RPMI8226 (cell line): ENCODE data around the gene USP10.

Source experiments
- DNase-seq: peaks from one replicate; pipeline ENCODE4 v3.0.0-alpha.2; 2015

USP10 gene

GRCh38 chr16:84778720-84779119 lies 78.9 kb downstream of the USP10 start:
- no peak for DNase-seq

- DNase-seq: no peak
These were observed 80.3 kb downstream of the USP10 start for GRCh38 chr16:84780063-84780462.

GRCh38 chr16:84780544-84781376 lies 81.0 kb downstream of the USP10 start:
- no peak for DNase-seq

- DNase-seq: no peak
These were observed 83.0 kb downstream of the USP10 start for GRCh38 chr16:84782846-84783245.

GRCh38 chr16:84785843-84786581 lies 86.2 kb downstream of the USP10 start:
- DNase-seq: peak; percentile 75

DNA sequence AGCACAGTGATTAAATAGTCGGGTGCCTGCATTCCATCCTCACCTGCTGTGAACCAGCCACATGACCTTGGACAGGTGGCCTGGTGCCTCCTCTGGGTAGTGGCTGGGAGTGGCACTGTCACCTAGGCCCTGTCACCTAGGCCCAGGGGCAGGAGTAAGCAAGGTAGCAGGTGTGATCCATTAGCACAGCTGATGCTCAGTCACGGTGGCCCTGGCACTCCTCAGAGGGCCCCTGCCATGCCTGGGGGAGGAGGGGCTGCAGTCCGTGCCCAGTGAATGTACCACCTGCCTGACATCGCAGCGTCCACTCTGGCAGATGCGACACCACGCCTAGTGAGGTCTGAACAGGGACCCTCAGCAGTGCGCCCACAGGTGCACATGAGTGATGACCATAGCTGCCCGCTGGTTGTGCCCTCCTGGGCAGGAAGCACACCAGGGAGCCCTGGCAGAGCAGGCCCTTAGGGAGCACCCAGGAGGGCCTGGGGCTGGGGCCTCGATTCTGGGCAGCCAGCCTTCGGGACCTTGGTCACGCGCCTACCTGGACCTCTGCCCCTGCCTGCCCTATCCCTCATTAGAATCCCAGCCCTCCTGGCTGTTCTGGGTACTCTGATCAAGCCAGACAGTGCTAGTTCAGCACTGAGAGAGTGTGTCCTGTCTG lies 86.9 kb downstream of the USP10 start:
- DNase-seq: peak; percentile 12

DNA sequence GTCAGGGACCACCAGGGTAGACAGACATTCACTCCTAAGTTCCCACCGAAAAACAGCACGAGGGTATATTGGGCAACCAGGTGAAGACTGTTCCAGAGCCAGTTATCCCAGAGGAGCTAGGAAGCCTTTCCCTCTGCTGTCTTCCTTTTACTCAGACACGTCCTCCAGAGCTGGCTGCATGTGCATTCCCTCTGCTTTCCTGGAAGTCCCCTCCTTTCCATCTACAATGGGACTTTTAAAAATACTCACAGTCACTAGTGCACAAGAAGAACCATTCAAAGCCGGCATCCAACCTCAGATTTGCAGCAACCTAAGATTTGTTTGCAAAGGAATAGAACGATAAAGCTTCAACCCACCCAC lies 87.4 kb downstream of the USP10 start:
- DNase-seq: no peak

DNA sequence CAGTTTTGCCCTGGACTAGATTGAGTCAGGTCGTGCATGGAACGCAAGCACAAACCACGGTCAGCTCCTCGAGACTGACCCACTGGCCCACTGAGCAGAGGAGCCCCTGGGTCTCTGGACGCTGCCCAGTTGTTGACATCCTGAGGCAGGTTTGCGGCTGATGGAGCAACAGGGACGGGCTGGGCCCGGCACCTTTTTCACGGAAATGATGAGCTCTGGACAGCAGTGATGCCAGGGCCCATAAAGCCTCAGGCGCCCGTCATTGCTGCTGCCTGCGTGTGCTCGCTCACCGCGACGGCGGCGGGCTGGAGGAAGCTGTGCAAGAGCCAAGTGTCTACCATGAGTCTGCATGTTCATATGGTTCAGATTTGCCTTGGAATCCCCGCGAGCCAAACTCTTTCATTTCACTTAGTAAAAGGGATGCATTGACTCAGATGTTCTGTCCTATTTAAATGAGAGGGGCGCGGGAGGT lies 89.2 kb downstream of the USP10 start:
- no peak for DNase-seq

- DNase-seq: no peak
These were observed 89.6 kb downstream of the USP10 start for GRCh38 chr16:84789431-84789830.

DNA sequence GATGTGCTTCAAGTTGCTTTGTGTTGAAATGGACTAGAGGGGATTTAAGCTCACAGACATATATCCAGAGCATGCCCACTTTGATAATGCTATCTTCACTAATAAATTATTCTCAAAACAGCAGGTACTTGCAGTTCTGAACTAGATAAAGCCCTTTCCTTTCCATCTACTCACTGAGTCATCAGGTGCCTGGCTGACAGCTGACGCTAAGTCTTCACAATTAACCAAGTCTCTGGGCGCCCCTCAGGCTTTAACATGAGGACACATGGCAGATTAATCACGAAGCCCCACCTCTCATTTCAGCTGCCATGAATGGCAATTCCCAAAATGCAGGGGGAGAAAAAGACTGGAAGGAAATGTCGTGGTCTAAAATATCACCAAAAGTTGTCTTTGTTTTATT lies 90.5 kb downstream of the USP10 start:
- no peak for DNase-seq

- DNase-seq: no peak
These were observed 91.3 kb downstream of the USP10 start for GRCh38 chr16:84791088-84791487.

DNA sequence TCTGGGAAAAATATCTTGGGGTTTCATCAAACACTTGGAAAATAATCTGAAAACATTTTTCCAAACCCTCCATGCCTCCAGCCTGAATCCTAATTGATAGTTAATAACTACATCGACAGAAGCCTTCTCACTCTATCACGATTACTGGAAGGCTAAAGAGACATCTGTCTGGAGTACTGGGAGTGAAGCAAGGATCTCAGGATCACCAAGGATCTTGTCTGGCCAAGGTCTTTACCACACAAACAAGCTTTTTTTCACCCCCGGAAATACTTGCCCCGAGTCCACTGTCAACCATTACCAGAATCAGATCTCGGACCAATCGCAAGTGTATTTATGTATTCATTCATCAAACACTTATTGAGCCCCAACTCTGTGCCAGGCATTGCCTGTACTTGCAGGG lies 91.7 kb downstream of the USP10 start:
- DNase-seq: no peak

- no peak for DNase-seq
These were observed 94.4 kb downstream of the USP10 start for GRCh38 chr16:84794186-84794585.

GRCh38 chr16:84794626-84795025 lies 94.8 kb downstream of the USP10 start:
- DNase-seq: no peak

- DNase-seq: no peak
These were observed 95.7 kb downstream of the USP10 start for GRCh38 chr16:84795329-84796053.

- no peak for DNase-seq
These were observed 100.6 kb downstream of the USP10 start for GRCh38 chr16:84800158-84800978.

DNA sequence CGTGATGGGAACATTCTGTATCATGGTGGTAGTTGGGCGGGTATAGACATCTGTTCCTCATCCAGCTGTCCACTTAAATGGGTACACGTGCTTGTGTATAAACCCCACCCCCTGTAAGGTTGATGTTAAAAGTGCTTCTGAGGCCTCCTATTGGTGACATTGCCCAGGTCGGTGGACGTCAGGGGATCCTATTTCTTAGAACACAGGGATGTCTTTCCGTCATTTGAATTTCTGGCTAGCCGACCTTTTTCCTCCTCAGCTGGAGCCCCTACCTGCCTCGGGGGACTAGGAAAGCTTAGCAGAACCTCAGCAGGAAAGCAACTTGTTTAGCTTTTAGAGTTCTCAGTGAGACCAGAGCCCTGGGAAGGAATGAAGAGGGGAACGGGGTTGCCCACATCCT lies 103.3 kb downstream of the USP10 start:
- DNase-seq: no peak

GRCh38 chr16:84804326-84804725 lies 104.5 kb downstream of the USP10 start:
- DNase-seq: no peak

GRCh38 chr16:84806256-84806889 lies 106.6 kb downstream of the USP10 start:
- peak; percentile 53 for DNase-seq

DNA sequence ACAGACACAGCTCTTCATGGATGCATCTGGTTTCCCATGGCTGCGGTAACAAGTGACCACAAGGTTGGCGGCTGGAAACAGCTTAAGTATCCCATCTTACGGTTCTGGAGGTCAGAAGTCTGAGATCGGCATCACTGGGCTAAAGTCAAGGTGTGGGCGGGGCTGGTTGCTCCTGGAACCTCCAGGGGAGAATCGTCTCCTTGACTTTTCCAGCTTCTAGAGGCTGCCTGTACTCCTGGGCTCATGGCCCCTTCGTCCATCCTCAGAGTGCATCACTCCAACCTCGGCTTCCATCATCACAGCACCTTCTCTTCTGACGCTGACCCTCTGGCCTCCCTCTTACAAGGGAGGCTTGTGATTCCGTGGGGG lies 107.1 kb downstream of the USP10 start:
- DNase-seq: no peak

DNA sequence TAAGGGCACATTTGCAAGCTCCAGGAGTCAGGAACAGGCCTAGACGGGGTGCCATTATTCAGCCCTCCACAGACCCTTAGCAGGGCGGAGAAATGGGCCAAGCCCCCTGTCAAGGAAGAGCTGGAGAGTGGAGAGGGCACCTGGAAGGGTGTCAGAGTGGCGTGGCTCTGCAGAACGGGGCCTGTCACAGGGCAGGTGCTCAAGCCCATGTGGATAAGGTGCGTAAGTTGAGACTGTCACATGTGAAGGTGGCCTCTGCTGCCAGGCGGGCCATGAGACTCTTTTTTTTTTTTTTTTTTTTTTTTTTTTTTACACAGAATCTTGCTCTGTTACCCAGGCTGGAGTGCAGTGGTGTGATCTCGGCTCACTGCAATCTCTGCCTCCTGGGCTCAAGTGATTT lies 108.0 kb downstream of the USP10 start:
- no peak for DNase-seq

GRCh38 chr16:84808826-84809225 lies 109.0 kb downstream of the USP10 start:
- no peak for DNase-seq
